ENCODE data around the gene RTP3. TPM values are rescaled to one million over a fixed set of nuclear protein-coding genes. Genes with fewer than 3 reads are reported as not detected.
A peak's percentile ranks its signal among the peaks of the same experiment; 100 is the strongest.

RTP3 gene
- not detected for total RNA-seq

GRCh38 chr3:46497556-46498265, at the start of gene RTP3:
RTP3 (plus strand) TSS chr3:46497976; CDS start chr3:46498063, 87 bp downstream.
- DNase-seq (ENCODE audit: extremely low spot score) = no peak
- TF ChIP-seq CTCF (IDR thresholded peaks at IDR 0.05) = no peak
- no peak for TF ChIP-seq POLR2A (IDR thresholded peaks at IDR 0.05; ENCODE audit: low read depth)
- TF ChIP-seq EP300 (IDR thresholded peaks at IDR 0.05) = no peak
- TF ChIP-seq POLR2AphosphoS5 (IDR thresholded peaks at IDR 0.05) = no peak
- 82% methylated on average over 8 of the region's 9 CpGs for WGBS
- no peak within 1 kb of the TSS for H3K4me3 ChIP-seq
- intact Hi-C loops (cut with DNase I) = no loop called here
- H3K4me1 ChIP-seq = peaks cover 0 to 11% (median 0%) of the 10 kb centered on the region in 4 donors
- H3K27ac ChIP-seq (replicated peaks in 1 of 4) = no peak within 1 kb of the TSS
- H3K36me3 ChIP-seq = no peaks in the 10 kb centered on the region
- H3K27me3 ChIP-seq = peaks cover 0 to 15% (median 0%) of the 10 kb centered on the region in 4 donors
- no peaks in the 10 kb centered on the region for H3K9me3 ChIP-seq

DNA sequence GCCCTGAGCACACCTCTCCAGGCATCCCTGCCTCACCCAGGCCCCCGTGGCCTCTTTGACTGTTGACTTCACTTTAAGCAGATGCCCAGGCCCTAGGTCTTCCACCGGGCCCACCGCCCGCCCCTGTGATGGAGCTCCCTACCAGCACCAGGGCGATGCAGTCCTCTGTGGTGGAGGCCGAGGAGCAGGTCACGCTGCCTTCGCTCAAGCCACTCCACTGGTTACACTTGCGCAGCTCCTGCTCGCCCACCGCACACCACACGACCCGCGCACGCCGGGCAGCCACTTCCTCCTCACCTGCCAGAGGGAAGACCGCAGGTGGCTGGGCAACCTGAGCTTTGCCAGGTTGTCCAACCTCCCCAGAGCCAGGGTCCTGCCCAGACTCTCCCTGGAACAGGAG, 49.1 kb upstream of the RTP3 start:
- H3K27ac ChIP-seq (replicated peaks in 1 of 4) = no peak overlapping the region
- TF ChIP-seq POLR2A (IDR thresholded peaks at IDR 0.05; ENCODE audit: low read depth) (no peak), CTCF (IDR thresholded peaks at IDR 0.05) (no peak), EP300 (IDR thresholded peaks at IDR 0.05) (no peak), POLR2AphosphoS5 (IDR thresholded peaks at IDR 0.05) (no peak)
- no peak for DNase-seq (ENCODE audit: extremely low spot score)
- H3K36me3 ChIP-seq = peaks cover 0 to 35% (median 0%) of the 10 kb centered on the region in 4 donors
- peaks cover 0 to 17% (median 0%) of the 10 kb centered on the region in 4 donors for H3K27me3 ChIP-seq
- intact Hi-C loops (cut with DNase I) = no loop called here
- no peaks in the 10 kb centered on the region for H3K4me1 ChIP-seq
- H3K4me3 ChIP-seq = no peak overlapping the region
- 98% methylated on average over 17 of the region's 17 CpGs for WGBS
- H3K9me3 ChIP-seq = no peaks in the 10 kb centered on the region

DNA sequence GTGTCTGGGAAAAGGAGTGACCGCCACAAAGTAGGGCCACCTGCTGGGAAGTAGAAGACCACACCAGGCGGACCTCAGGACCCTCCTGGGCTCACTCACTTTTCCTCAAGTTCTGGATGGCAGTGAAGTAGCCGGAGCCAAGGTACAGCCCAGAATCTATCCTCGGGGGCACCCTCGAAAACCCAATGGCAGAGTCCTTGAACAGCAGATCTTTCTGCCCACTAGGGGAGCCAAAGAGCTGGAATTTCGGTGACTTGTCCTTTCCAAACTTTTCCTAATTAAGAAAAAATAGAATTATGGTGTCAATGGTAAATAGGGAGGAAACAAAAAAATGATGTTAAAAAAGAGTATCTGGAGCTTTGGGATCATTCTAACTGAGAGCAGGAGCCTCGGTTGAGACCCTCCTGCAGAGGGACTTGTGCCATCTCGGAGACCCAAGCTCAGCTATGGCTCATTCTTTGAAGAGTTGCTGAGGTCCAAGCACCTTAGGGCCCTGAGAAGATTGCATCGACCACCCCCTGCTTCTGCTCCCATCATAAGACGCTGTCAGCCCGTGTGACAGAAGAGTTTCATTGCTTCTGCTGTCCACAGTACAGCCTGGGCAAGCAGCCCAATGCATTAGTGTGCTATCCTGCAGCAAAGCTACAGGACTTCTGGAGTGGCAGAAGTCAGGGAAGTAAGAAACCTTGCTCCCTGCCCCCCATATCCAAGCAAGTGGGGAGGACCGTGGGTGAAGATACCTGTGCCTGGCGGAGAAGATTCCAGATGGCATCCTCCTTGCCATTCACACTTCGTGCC, 47.8 kb upstream of the RTP3 start:
- H3K27ac ChIP-seq (replicated peaks in 1 of 4) = no peak overlapping the region
- H3K4me1 ChIP-seq = no peaks in the 10 kb centered on the region
- intact Hi-C loops (cut with DNase I) = no loop called here
- H3K9me3 ChIP-seq = no peaks in the 10 kb centered on the region
- TF ChIP-seq EP300 (IDR thresholded peaks at IDR 0.05) = no peak
- no peak for TF ChIP-seq POLR2A (IDR thresholded peaks at IDR 0.05; ENCODE audit: low read depth)
- no peak for TF ChIP-seq POLR2AphosphoS5 (IDR thresholded peaks at IDR 0.05)
- peak in 2 of 3 experiments; percentile 8 to 41 for TF ChIP-seq CTCF (IDR thresholded peaks at IDR 0.05)
- peaks cover 0 to 36% (median 0%) of the 10 kb centered on the region in 4 donors for H3K36me3 ChIP-seq
- DNase-seq (ENCODE audit: extremely low spot score) = no peak
- peaks cover 0 to 17% (median 0%) of the 10 kb centered on the region in 4 donors for H3K27me3 ChIP-seq
- WGBS = 71% methylated on average over 11 of the region's 14 CpGs
- no peak overlapping the region for H3K4me3 ChIP-seq

GRCh38 chr3:46453526-46454208, 44.1 kb upstream of the RTP3 start:
- no peak for DNase-seq (ENCODE audit: extremely low spot score)
- Histone ChIP-seq H3K27ac (replicated peaks in 1 of 4) (no peak overlapping the region), H3K27me3 (peaks cover 0 to 17% (median 0%) of the 10 kb centered on the region in 4 donors), H3K4me1 (no peaks in the 10 kb centered on the region), H3K9me3 (no peaks in the 10 kb centered on the region), H3K36me3 (peaks cover 0 to 38% (median 0%) of the 10 kb centered on the region in 4 donors), H3K4me3 (no peak overlapping the region)
- intact Hi-C loops (cut with DNase I) = no loop called here
- no peak for TF ChIP-seq CTCF (IDR thresholded peaks at IDR 0.05)
- no peak for TF ChIP-seq EP300 (IDR thresholded peaks at IDR 0.05)
- TF ChIP-seq POLR2AphosphoS5 (IDR thresholded peaks at IDR 0.05) = no peak
- no peak for TF ChIP-seq POLR2A (IDR thresholded peaks at IDR 0.05; ENCODE audit: low read depth)
- 81% methylated on average over 6 of the region's 7 CpGs for WGBS
